Endothelial cell of umbilical vein (primary cell): ENCODE data around the gene RYR1. TPM values are rescaled to one million over a fixed set of nuclear protein-coding genes. Genes with fewer than 3 reads are reported as not detected.

Experiments
- BruUV-seq: library from RNA; stranded (reverse); fragments of 400-500 nt; replicated peaks from 2 replicates; lab custom pipeline; 2021; lab: Mats Ljungman, UMichigan
- CTCF ChIA-PET: fragments of 300-600, 350-600 bp; sonication (Branson Sonifier 250); formaldehyde crosslinking; loops from one replicate; lab custom pipeline; 2021; ENCODE audit warnings: antibody characterized with exemption, inconsistent platforms; lab: Charles Lee
- POLR2A ChIA-PET: fragments of 300-600, 350-600 bp; sonication (Branson Sonifier 250); formaldehyde crosslinking; loops from one replicate; lab custom pipeline; 2021; ENCODE audit warnings: antibody characterized with exemption, inconsistent platforms; lab: Charles Lee
- DNase-seq: peaks from one replicate; pipeline ENCODE4 v3.0.0-alpha.2; 2011; ENCODE audit warnings: low read depth, low spot score
- FAIRE-seq: peaks from 2 replicates; lab custom pipeline; 2011; peaks lifted over from hg19 to GRCh38; lab: Jason Lieb, UNC
- H2AFZ ChIP-seq: 2 replicates; pipeline ENCODE4 v1.6.0; 2012; ENCODE audit warnings: low read depth, low read length, control low read depth, inconsistent platforms
- H3K27ac ChIP-seq: 2 replicates; pipeline ENCODE4 v1.5.1; 2011; ENCODE audit warnings: low read depth, mild to moderate bottlenecking, control low read depth, low read length, moderate library complexity; ENCODE audit not compliant: insufficient read depth
- H3K27me3 ChIP-seq, 2 experiments: 2 replicates each; pipeline versions ENCODE4 v1.6.0 to v1.6.1; 2011; ENCODE audit warnings: low read length in 2 of 2, mixed read lengths in 1 of 2; ENCODE audit not compliant: control insufficient read depth in 2 of 2, insufficient read depth in 2 of 2
- H3K36me3 ChIP-seq, 2 experiments: 2 replicates in 1 of 2; 3 replicates in 1 of 2; pipeline ENCODE4 v1.5.1; 2011; ENCODE audit warnings: low read length in 2 of 2, mild to moderate bottlenecking in 1 of 2, moderate library complexity in 1 of 2; ENCODE audit not compliant: control insufficient read depth in 2 of 2, insufficient read depth in 2 of 2; ENCODE audit errors: extremely low read depth in 1 of 2
- H3K4me1 ChIP-seq: 3 replicates; pipeline ENCODE4 v1.5.1; 2011; ENCODE audit warnings: mild to moderate bottlenecking, low read length; ENCODE audit not compliant: control insufficient read depth, insufficient read depth; ENCODE audit errors: extremely low read depth
- H3K4me2 ChIP-seq: 2 replicates; pipeline ENCODE4 v1.6.1; 2011; ENCODE audit warnings: low read length, control low read depth, mixed read lengths; ENCODE audit not compliant: insufficient read depth
- H3K4me3 ChIP-seq, 3 experiments: fragments of 200-600 bp in 1 of 3; sonication (generic), shearing (Covaris generic) in 1 of 3; replicated peaks in 1 of 3; 2 replicates each; pipeline ENCODE4 v1.5.1; 2011 to 2016; ENCODE audit warnings: control low read depth in 3 of 3, low read length in 3 of 3, mild to moderate bottlenecking in 2 of 3, inconsistent platforms in 1 of 3, low read depth in 1 of 3, moderate library complexity in 1 of 3; ENCODE audit not compliant: insufficient read depth in 1 of 3
- H3K79me2 ChIP-seq: 2 replicates; pipeline ENCODE4 v1.6.0; 2012; ENCODE audit warnings: low read length, inconsistent platforms; ENCODE audit not compliant: control insufficient read depth, insufficient read depth
- H3K9ac ChIP-seq: replicated peaks from 2 replicates; pipeline ENCODE3; 2011; ENCODE audit warnings: low read length, control low read depth; ENCODE audit not compliant: insufficient read depth; ENCODE audit errors: extremely low read depth
- H3K9me1 ChIP-seq: replicated peaks from 3 replicates; pipeline ENCODE4 v1.6.0; 2011; ENCODE audit warnings: mild to moderate bottlenecking, low read length; ENCODE audit not compliant: control insufficient read depth, insufficient read depth; ENCODE audit errors: extremely low read depth
- H3K9me3 ChIP-seq: replicated peaks from 2 replicates; pipeline ENCODE4 v1.5.1; 2012; ENCODE audit warnings: low read length, inconsistent platforms; ENCODE audit not compliant: control insufficient read depth, insufficient read depth
- H4K20me1 ChIP-seq: replicated peaks from 2 replicates; pipeline ENCODE3; 2011; ENCODE audit warnings: mild to moderate bottlenecking, low read length; ENCODE audit not compliant: control insufficient read depth, insufficient read depth; ENCODE audit errors: extremely low read depth
- CTCF ChIP-seq, 2 donors: IDR thresholded peaks; 1 replicate in 1 of 2; 2 replicates in 1 of 2; pipeline ENCODE4 v1.5.1; 2011; ENCODE audit warnings: low read length in 2 of 2, mild to moderate bottlenecking in 2 of 2, moderate library complexity in 2 of 2, control low read depth in 1 of 2, inconsistent platforms in 1 of 2, low read depth in 1 of 2; ENCODE audit not compliant: insufficient read depth in 1 of 2; ENCODE audit errors: extremely low read depth in 1 of 2
- FOS ChIP-seq: IDR thresholded peaks from 2 replicates; pipeline ENCODE4 v1.6.1; 2011; ENCODE audit warnings: mild to moderate bottlenecking, low read length, moderate library complexity, borderline replicate concordance; ENCODE audit not compliant: insufficient read depth
- JUN ChIP-seq: IDR thresholded peaks from 2 replicates; pipeline ENCODE4 v1.6.1; 2011; ENCODE audit warnings: borderline replicate concordance, low read depth; ENCODE audit not compliant: insufficient read length, insufficient read depth
- MAX ChIP-seq: IDR thresholded peaks from 2 replicates; pipeline ENCODE4 v1.6.1; 2011; ENCODE audit not compliant: insufficient read depth, insufficient read length
- POLR2A ChIP-seq: IDR thresholded peaks from 2 replicates; pipeline ENCODE4 v1.6.1; 2012; ENCODE audit warnings: low read depth, mild to moderate bottlenecking, control low read depth, low read length
- POLR2AphosphoS5 ChIP-seq: IDR thresholded peaks from 2 replicates; pipeline ENCODE4 v1.6.1; 2012; ENCODE audit warnings: low read depth, mild to moderate bottlenecking, control low read depth, low read length, moderate library complexity; ENCODE audit not compliant: insufficient read depth
- dilution Hi-C: fragments of 300-500 bp; cut with MboI; formaldehyde crosslinking; loops from one replicate; pipeline ENCODE4 v1.15.0; 2019; ENCODE audit warnings: low sequenced_read_pairs; ENCODE audit not compliant: extremely low pct_ligation_motif_present
- intact Hi-C: fragments of 100-400 bp; cut with micrococcal nuclease; formaldehyde crosslinking; loops from one replicate; pipeline ENCODE4 v1.10.0; 2022
- polyA plus RNA-seq, 4 experiments: library from polyadenylated mRNA; depleted of rRNA in 3 of 4; stranded (reverse) in 3 of 4; unstranded in 1 of 4; fragments of >200 nt; gene quantifications; 2 replicates each; pipeline versions ENCODE4 v1.2.1 to v1.2.3, GENCODE V29; 2011 to 2012; ENCODE audit warnings: missing spikeins in 1 of 4
- total RNA-seq: library from RNA; stranded (reverse); gene quantifications from 2 replicates; pipeline ENCODE4 v1.2.3, GENCODE V29; 2021

Gene RYR1
- total and polyA plus RNA-seq, 2 donors (not counting 3 experiments of a cell fraction or from before 2014, with no cell fraction given) = under 0.01 to 0.02 TPM

- H4K20me1 ChIP-seq = no peaks in the 10 kb centered on the region
- H3K9ac ChIP-seq = no peak overlapping the region
- no peaks in the 10 kb centered on the region for H3K27me3 ChIP-seq
- no peaks in the 10 kb centered on the region for H3K9me3 ChIP-seq
- FAIRE-seq = no peak
- no peak overlapping the region for H3K4me2 ChIP-seq
- dilution Hi-C loops (no loop called here), intact Hi-C loops (loop anchor here (5.0 kb wide), 1 partner anchor 153 kb away; no protein-coding TSS in a partner anchor)
- no peaks in the 10 kb centered on the region for H3K9me1 ChIP-seq
- no peak overlapping the region for H3K27ac ChIP-seq
- POLR2A ChIA-PET = no interaction called here
- no peak overlapping the region for H3K4me3 ChIP-seq
- no peak for DNase-seq
- peaks cover 10% of the 10 kb centered on the region for H3K79me2 ChIP-seq
- CTCF ChIA-PET = interaction anchor here (1.0 to 2.5 kb wide), 6 partner anchors 9 to 160 kb away, joined by 4 to 21 read pairs (median 7); partner anchors contain the start of genes FAM98C and PSMD8
- no TSS peak for BruUV-seq
- peaks cover 12 to 24% of the 10 kb centered on the region in 2 experiments for H3K36me3 ChIP-seq
- peaks cover 7% of the 10 kb centered on the region for H3K4me1 ChIP-seq
- no peak overlapping the region for H2AFZ ChIP-seq
- TF ChIP-seq JUN (no peak), MAX (no peak), CTCF (IDR thresholded peaks at IDR 0.05; ENCODE audit: extremely low read depth in 1 of 2, insufficient read depth in 1 of 2, low read depth in 1 of 2, low read length in 2 of 2) (no peak), POLR2A (no peak), FOS (no peak), POLR2AphosphoS5 (no peak)
These were observed 48.3 kb upstream of the RYR1 start for GRCh38 chr19:38385057-38385803.
